GM18907 (cell line): Measurements from ENCODE around the gene UBA5.
"Not testable (repeated sequence)": the region's sequence is repeated elsewhere in the genome, so short reads cannot be mapped to it uniquely, and the experiment has no call there.

Experiments used
- ATAC-seq: cut with Tn5 transposase; IDR thresholded peaks from one replicate; pipeline ENCODE4 v1.9.1; 2021; ENCODE audit warnings: mild to moderate bottlenecking, moderate library complexity; ENCODE audit not compliant: unreplicated experiment

The UBA5 gene

GRCh38 chr3:132660052-132660810 lies at the start of gene UBA5:
Gene UBA5, plus strand, starts transcription at chr3:132660329. Its CDS starts 209 bp downstream, at chr3:132660538.
- peak; percentile 77 for ATAC-seq

GRCh38 chr3:132615301-132615700 lies 44.8 kb upstream of the UBA5 start:
- ATAC-seq = not testable (repeated sequence)

- ATAC-seq = no peak
Observed at GRCh38 chr3:132615881-132616280, 44.2 kb upstream of the UBA5 start.

- no peak for ATAC-seq
Observed at GRCh38 chr3:132616780-132617179, 43.3 kb upstream of the UBA5 start.

GRCh38 chr3:132622148-132622547 lies 38.0 kb upstream of the UBA5 start:
- no peak for ATAC-seq

GRCh38 chr3:132622761-132623160 lies 37.4 kb upstream of the UBA5 start:
- ATAC-seq = no peak

- no peak for ATAC-seq
Observed at GRCh38 chr3:132623646-132624045, 36.5 kb upstream of the UBA5 start.

- ATAC-seq = no peak
Observed at GRCh38 chr3:132624790-132625189, 35.3 kb upstream of the UBA5 start.

GRCh38 chr3:132625613-132626012 lies 34.5 kb upstream of the UBA5 start:
- peak; percentile 88 for ATAC-seq

- no peak for ATAC-seq
Observed at GRCh38 chr3:132626955-132627354, 33.2 kb upstream of the UBA5 start.

GRCh38 chr3:132628157-132628556 lies 32.0 kb upstream of the UBA5 start:
- ATAC-seq = no peak

- ATAC-seq = no peak
Observed at GRCh38 chr3:132629928-132630327, 30.2 kb upstream of the UBA5 start.

GRCh38 chr3:132630612-132631011 lies 29.5 kb upstream of the UBA5 start:
- ATAC-seq = no peak

- no peak for ATAC-seq
Observed at GRCh38 chr3:132635052-132635451, 25.1 kb upstream of the UBA5 start.

- no peak for ATAC-seq
Observed at GRCh38 chr3:132637590-132637989, 22.5 kb upstream of the UBA5 start.

- ATAC-seq = no peak
Observed at GRCh38 chr3:132638706-132639105, 21.4 kb upstream of the UBA5 start.

GRCh38 chr3:132641427-132641826 lies 18.7 kb upstream of the UBA5 start:
- ATAC-seq = not testable (repeated sequence)

GRCh38 chr3:132641837-132642538 lies 18.1 kb upstream of the UBA5 start:
- no peak for ATAC-seq

- ATAC-seq = no peak
Observed at GRCh38 chr3:132642539-132642847, 17.6 kb upstream of the UBA5 start.

GRCh38 chr3:132643366-132643765 lies 16.8 kb upstream of the UBA5 start:
- ATAC-seq = no peak

GRCh38 chr3:132645058-132645457 lies 15.1 kb upstream of the UBA5 start:
- ATAC-seq = no peak

- ATAC-seq = no peak
Observed at GRCh38 chr3:132650153-132650552, 10.0 kb upstream of the UBA5 start.
